ENCODE results near the gene COA7. TPM values are rescaled to one million over a fixed set of nuclear protein-coding genes. Genes with fewer than 3 reads are reported as not detected.

The COA7 gene
- total and polyA plus RNA-seq, 11 donors = 6.4 to 19.5 (median 16.3) TPM

GRCh38 chr1:52635321-52636089 lies 62.6 kb downstream of the COA7 start:
- WGBS, 4 donors = 86 to 91% (median 88%) methylated on average over 4 of the region's 4 CpGs
- no peak overlapping the region for H3K4me3 ChIP-seq
- TF ChIP-seq CTCF (IDR thresholded peaks at IDR 0.05) (no peak), POLR2A (IDR thresholded peaks at IDR 0.05) (no peak)
- peaks cover 0 to 56% (median 2%) of the 10 kb centered on the region in 12 donors for H3K4me1 ChIP-seq
- peaks cover 0 to 35% (median 23%) of the 10 kb centered on the region in 9 donors for H3K27me3 ChIP-seq
- no peak for DNase-seq
- H3K36me3 ChIP-seq = no peaks in the 10 kb centered on the region
- intact Hi-C loops (cut with DNase I) = no loop called here
- H3K27ac ChIP-seq = peak overlapping the region in 1 of 12 donors; percentile 53
- ATAC-seq = no peak
- no peaks in the 10 kb centered on the region for H3K9me3 ChIP-seq

Other genes with a start within 250 kb of the COA7 start
- 10 to 100 TPM; 23.7 to 43.8 (median 31.5) TPM for gene TUT4, start 145.3 kb downstream of the COA7 start, total RNA-seq
- 10 to 100 TPM; 14.8 to 21.4 TPM for gene TUT4, start 145.3 kb downstream of the COA7 start, polyA plus RNA-seq
- gene GPX7, start 96.0 kb downstream of the COA7 start, total RNA-seq = 10 to 100 TPM in 3 of 9 donors, 1 to 10 TPM in 6; 5.8 to 19.7 (median 8.2) TPM
- 10 to 100 TPM in 1 of 2 donors, 1 to 10 TPM in 1; 8.4 to 20.5 TPM for gene GPX7, start 96.0 kb downstream of the COA7 start, polyA plus RNA-seq
- under 1 TPM in 1 of 9 donors, not detected in 8; 0.64 TPM for gene SHISAL2A, start 65.2 kb downstream of the COA7 start, total RNA-seq
- gene SHISAL2A, start 65.2 kb downstream of the COA7 start, polyA plus RNA-seq = under 1 TPM in 1 of 2 donors, not detected in 1; 0.08 TPM
- gene ZYG11B, start 28.1 kb upstream of the COA7 start, total RNA-seq = 10 to 100 TPM; 45.8 to 85.4 (median 72.4) TPM
- 10 to 100 TPM; 16.6 to 28.6 TPM for gene ZYG11B, start 28.1 kb upstream of the COA7 start, polyA plus RNA-seq
- gene ZYG11A, start 144.4 kb upstream of the COA7 start, total RNA-seq = under 1 TPM in 2 of 9 donors, not detected in 7; 0.06 to 0.09 TPM
- gene ZYG11A, start 144.4 kb upstream of the COA7 start, polyA plus RNA-seq = not detected
- gene ECHDC2, start 223.4 kb upstream of the COA7 start, total RNA-seq = 100 to 1,000 TPM in 3 of 9 donors, 10 to 100 TPM in 6; 77.1 to 130 (median 96.2) TPM
- gene ECHDC2, start 223.4 kb upstream of the COA7 start, polyA plus RNA-seq = 100 to 1,000 TPM in 1 of 2 donors, 10 to 100 TPM in 1; 64.9 to 126 TPM
- 100 to 1,000 TPM in 8 of 9 donors, 10 to 100 TPM in 1; 83.4 to 143 (median 132) TPM for gene SCP2, start 228.9 kb upstream of the COA7 start, total RNA-seq
- gene SCP2, start 228.9 kb upstream of the COA7 start, polyA plus RNA-seq = 100 to 1,000 TPM in 1 of 2 donors, 10 to 100 TPM in 1; 95.1 to 134 TPM

Measured in heart left ventricle (tissue), 16 donors.